HCT116 (cell line): ENCODE measurements around the gene HPN.

Experiments used
- CEBPB ChIP-seq: IDR thresholded peaks from 2 replicates; pipeline ENCODE4 v1.6.1; 2012; ENCODE audit warnings: low read depth
- CTCF ChIP-seq, 3 experiments: fragments of 200-600 bp in 1 of 3; sonication (generic) in 1 of 3; IDR thresholded peaks in 2 of 3; conservative IDR thresholded peaks in 1 of 3; 2 replicates each; pipeline ENCODE4 v1.5.1; 2012 to 2017; ENCODE audit warnings: low read depth in 2 of 3, low read length in 2 of 3, antibody characterized with exemption in 1 of 3, borderline replicate concordance in 1 of 3, control low read depth in 1 of 3, mild to moderate bottlenecking in 1 of 3, mixed read lengths in 1 of 3, mixed run types in 1 of 3, moderate library complexity in 1 of 3; ENCODE audit not compliant: insufficient read depth in 1 of 3
- EZH2 ChIP-seq: fragments of 200-600 bp; sonication (generic); IDR thresholded peaks from 2 replicates; pipeline ENCODE4 v1.6.1; 2017; ENCODE audit warnings: antibody characterized with exemption, mixed run types
- POLR2A ChIP-seq: IDR thresholded peaks from 2 replicates; pipeline ENCODE4 v1.7.0; 2011; ENCODE audit warnings: borderline replicate concordance; ENCODE audit not compliant: insufficient read depth, insufficient read length; ENCODE audit errors: extremely low read depth
- SIN3A ChIP-seq: IDR thresholded peaks from 2 replicates; pipeline ENCODE4 v1.6.1; 2012; ENCODE audit warnings: low read depth
- TF ChIP-seq, protein P1 (sequence below): IDR thresholded peaks from 2 replicates; pipeline ENCODE4 v1.6.1; 2012

GRCh38 chr19:35106898-35107541 lies 65.5 kb downstream of the HPN start:
- no peak for TF ChIP-seq CEBPB
- no peak for TF ChIP-seq CTCF (IDR thresholded peaks at IDR 0.05 in 2 of 3, conservative IDR thresholded peaks at IDR 0.05 in 1 of 3; ENCODE audit: borderline replicate concordance in 1 of 3, insufficient read depth in 1 of 3, low read depth in 2 of 3, low read length in 2 of 3)
- TF ChIP-seq POLR2A, result no peak
- TF ChIP-seq, protein P1, sequence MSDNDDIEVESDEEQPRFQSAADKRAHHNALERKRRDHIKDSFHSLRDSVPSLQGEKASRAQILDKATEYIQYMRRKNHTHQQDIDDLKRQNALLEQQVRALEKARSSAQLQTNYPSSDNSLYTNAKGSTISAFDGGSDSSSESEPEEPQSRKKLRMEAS, result peak; percentile 1; the same call in 1 of the 2 replicates
- TF ChIP-seq EZH2, result no peak
- 0 out of 2 replicates have a peak, but pooled peaks have one; percentile 40 for TF ChIP-seq SIN3A
